HepG2 (cell line): ENCODE measurements around the gene GIPC1. TPM values are rescaled to one million over a fixed set of nuclear protein-coding genes. Genes with fewer than 3 reads are reported as not detected.

Experiments used
- HNRNPK ChIP-seq: fragments of 200-400 bp; formaldehyde crosslinking; IDR thresholded peaks from 2 replicates; pipeline ENCODE4 v1.6.1; 2018; ENCODE audit warnings: low read length, low read depth, moderate library complexity, mild to moderate bottlenecking; ENCODE audit not compliant: poor library complexity, severe bottlenecking
- MIXL1 ChIP-seq: IDR thresholded peaks from 2 replicates; pipeline ENCODE4 v1.6.1; 2016
- NCOR1 ChIP-seq: fragments of 200-600 bp; sonication (generic); IDR thresholded peaks from 2 replicates; pipeline ENCODE4 v1.7.0; 2017; ENCODE audit warnings: antibody characterized with exemption, low read length, borderline replicate concordance
- PHF5A ChIP-seq: IDR thresholded peaks from one replicate; pipeline ENCODE4 v1.6.1; 2018; ENCODE audit warnings: low read depth, missing genetic modification reagents; ENCODE audit not compliant: unreplicated experiment
- SRY ChIP-seq: sonication (generic); formaldehyde crosslinking; IDR thresholded peaks from 2 replicates; pipeline ENCODE4 v1.8.0; 2022; ENCODE audit warnings: mild to moderate bottlenecking, missing genetic modification reagents
- ZBTB7A ChIP-seq: sonication (generic); formaldehyde crosslinking; IDR thresholded peaks from 2 replicates; pipeline ENCODE4 v1.8.0; 2022; ENCODE audit warnings: mild to moderate bottlenecking, missing genetic modification reagents
- ZEB1 ChIP-seq: IDR thresholded peaks from 2 replicates; pipeline ENCODE4 v1.6.1; 2012; ENCODE audit warnings: mild to moderate bottlenecking, low read depth, inconsistent platforms; ENCODE audit not compliant: insufficient replicate concordance
- ZNF557 ChIP-seq: sonication (generic); formaldehyde crosslinking; IDR thresholded peaks from 2 replicates; pipeline ENCODE4 v1.4.0; 2020; ENCODE audit warnings: missing genetic modification reagents
- ZNF577 ChIP-seq: sonication (generic); formaldehyde crosslinking; IDR thresholded peaks from 2 replicates; pipeline ENCODE4 v1.4.0; 2020; ENCODE audit warnings: mild to moderate bottlenecking, low read depth, missing genetic modification reagents, borderline replicate concordance
- ZNF629 ChIP-seq: sonication (generic); formaldehyde crosslinking; conservative IDR thresholded peaks from 2 replicates; pipeline ENCODE4 v1.5.0; 2020; ENCODE audit warnings: missing genetic modification reagents
- ZNF674 ChIP-seq: sonication (generic); formaldehyde crosslinking; IDR thresholded peaks from 2 replicates; pipeline ENCODE4 v1.5.0; 2020; ENCODE audit warnings: low read depth, mild to moderate bottlenecking, missing genetic modification reagents
- ZNF703 ChIP-seq: sonication (generic); formaldehyde crosslinking; IDR thresholded peaks from 2 replicates; pipeline ENCODE4 v1.5.1; 2020; ENCODE audit warnings: missing genetic modification reagents, mild to moderate bottlenecking, moderate library complexity, borderline replicate concordance
- ZNF788 ChIP-seq: sonication (generic); formaldehyde crosslinking; IDR thresholded peaks from 2 replicates; pipeline ENCODE4 v1.5.0; 2020; ENCODE audit warnings: mild to moderate bottlenecking, missing genetic modification reagents, borderline replicate concordance
- ZNF879 ChIP-seq: sonication (generic); formaldehyde crosslinking; IDR thresholded peaks from 2 replicates; pipeline ENCODE4 v1.8.1; 2023; ENCODE audit warnings: missing genetic modification reagents
- polyA plus RNA-seq, 8 experiments: library from polyadenylated mRNA; depleted of rRNA in 3 of 8; stranded (reverse) in 7 of 8; unstranded in 1 of 8; fragments of >200 nt; fragmentation: Illumina TruSeq in 4 of 8; extraction: Trizol in 4 of 8; gene quantifications; 2 replicates each; pipeline versions ENCODE4 v1.2.1 to v1.2.3, GENCODE V29; 2011 to 2016; ENCODE audit warnings: low read depth in 4 of 8, missing spikeins in 1 of 8, mixed read lengths in 1 of 8; ENCODE audit not compliant: insufficient read depth in 1 of 8
- total RNA-seq, 5 experiments: library from RNA; depleted of rRNA; stranded (reverse); fragments of >200 nt; fragmentation: Illumina TruSeq; extraction: Trizol; gene quantifications; 2 replicates each; pipeline ENCODE4 v1.2.3, GENCODE V29; 2016; ENCODE audit warnings: low read depth in 1 of 5
- TF ChIP-seq, protein P1 (sequence below): sonication (generic); formaldehyde crosslinking; IDR thresholded peaks from 2 replicates; pipeline ENCODE4 v1.4.0; 2020; ENCODE audit warnings: missing genetic modification reagents
- TF ChIP-seq, protein P2 (sequence below): sonication (generic); formaldehyde crosslinking; IDR thresholded peaks from 2 replicates; pipeline ENCODE4 v1.5.1; 2020; ENCODE audit warnings: missing genetic modification reagents, mild to moderate bottlenecking, borderline replicate concordance
- TF ChIP-seq, protein P3 (sequence below), 2 experiments: fragments of 450-650 bp in 1 of 2; sonication (generic) in 1 of 2; formaldehyde crosslinking; IDR thresholded peaks; 2 replicates each; pipeline versions ENCODE4 v1.5.0 to v1.8.0; 2020 to 2022; ENCODE audit warnings: mild to moderate bottlenecking in 1 of 2, missing genetic modification reagents in 1 of 2
- TF ChIP-seq, protein P4 (sequence below): sonication (generic); formaldehyde crosslinking; IDR thresholded peaks from 2 replicates; pipeline ENCODE4 v1.4.0; 2020; ENCODE audit warnings: mild to moderate bottlenecking, missing genetic modification reagents
- TF ChIP-seq, protein P5 (sequence below): sonication (generic); formaldehyde crosslinking; IDR thresholded peaks from 2 replicates; pipeline ENCODE4 v1.4.0; 2020; ENCODE audit warnings: missing genetic modification reagents
- TF ChIP-seq, protein P6 (sequence below): sonication (generic); formaldehyde crosslinking; conservative IDR thresholded peaks from 2 replicates; pipeline ENCODE4 v1.4.0; 2020; ENCODE audit warnings: missing genetic modification reagents

GIPC1 gene
- total and polyA plus RNA-seq, 2 of the 13 experiments (the other 11 are each of a cell fraction or from before 2014, with no cell fraction given) = 27.1 to 48.1 TPM

DNA sequence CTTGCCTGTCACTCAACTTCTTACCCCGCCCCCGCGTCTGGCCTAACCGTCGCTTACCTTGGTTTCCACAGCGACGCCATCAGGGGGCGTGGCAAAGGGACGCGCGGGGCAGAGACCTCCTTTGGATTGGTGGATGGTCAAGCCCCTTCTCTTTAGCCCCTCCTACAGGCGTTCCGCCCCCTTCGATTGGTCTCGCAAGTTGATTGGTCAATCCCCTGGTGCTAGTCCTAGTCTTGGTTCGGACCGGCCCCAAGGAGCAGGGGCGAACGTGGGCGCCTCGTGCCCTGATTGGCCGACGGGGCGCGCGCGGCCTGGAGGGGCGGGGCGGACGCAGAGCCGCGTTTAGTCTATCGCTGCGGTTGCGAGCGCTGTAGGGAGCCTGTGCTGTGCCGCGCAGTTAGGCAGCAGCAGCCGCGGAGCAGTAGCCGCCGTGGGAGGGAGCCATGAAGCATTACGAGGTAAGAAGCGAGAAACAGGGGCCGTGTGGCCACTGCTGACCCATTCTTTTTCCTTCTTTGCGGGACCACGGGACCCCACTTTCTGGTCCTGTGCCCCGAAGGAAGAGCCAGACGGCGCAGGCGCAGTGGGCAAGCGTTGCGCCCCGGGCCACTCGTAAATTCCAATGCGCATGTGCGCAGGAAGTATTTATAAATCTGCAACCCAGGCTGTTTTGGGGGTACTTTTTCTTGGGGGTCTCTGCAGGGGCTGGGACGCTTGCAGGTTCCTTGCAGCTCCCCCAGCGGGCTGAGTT is 33.5 kb upstream of the GIPC1 start, which contains the start of gene TECR (continued):
- TF ChIP-seq, protein P1, sequence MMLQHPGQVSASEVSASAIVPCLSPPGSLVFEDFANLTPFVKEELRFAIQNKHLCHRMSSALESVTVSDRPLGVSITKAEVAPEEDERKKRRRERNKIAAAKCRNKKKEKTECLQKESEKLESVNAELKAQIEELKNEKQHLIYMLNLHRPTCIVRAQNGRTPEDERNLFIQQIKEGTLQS (CRISPR knock-in tag) = peak; percentile 46; the same call in 1 of the 2 replicates
- TF ChIP-seq NCOR1 (peak; percentile 17; the same call in 1 of the 2 replicates), MIXL1 (CRISPR knock-in tag) (peak; percentile 32; the same call in 1 of the 2 replicates), ZNF674 (CRISPR knock-in tag) (no peak), ZNF879 (CRISPR knock-in tag) (no peak), ZEB1 (no peak), ZNF788 (CRISPR knock-in tag) (no peak), SRY (CRISPR knock-in tag) (peak; percentile 39; the same call in 1 of the 2 replicates), ZNF629 (no peak), ZBTB7A (CRISPR knock-in tag) (peak; percentile 30; the same call in 1 of the 2 replicates), ZNF577 (CRISPR knock-in tag) (no peak), PHF5A (CRISPR knock-in tag) (no peak), HNRNPK (no peak), ZNF557 (CRISPR knock-in tag) (no peak), ZNF703 (CRISPR knock-in tag) (no peak)
- TF ChIP-seq, protein P2, sequence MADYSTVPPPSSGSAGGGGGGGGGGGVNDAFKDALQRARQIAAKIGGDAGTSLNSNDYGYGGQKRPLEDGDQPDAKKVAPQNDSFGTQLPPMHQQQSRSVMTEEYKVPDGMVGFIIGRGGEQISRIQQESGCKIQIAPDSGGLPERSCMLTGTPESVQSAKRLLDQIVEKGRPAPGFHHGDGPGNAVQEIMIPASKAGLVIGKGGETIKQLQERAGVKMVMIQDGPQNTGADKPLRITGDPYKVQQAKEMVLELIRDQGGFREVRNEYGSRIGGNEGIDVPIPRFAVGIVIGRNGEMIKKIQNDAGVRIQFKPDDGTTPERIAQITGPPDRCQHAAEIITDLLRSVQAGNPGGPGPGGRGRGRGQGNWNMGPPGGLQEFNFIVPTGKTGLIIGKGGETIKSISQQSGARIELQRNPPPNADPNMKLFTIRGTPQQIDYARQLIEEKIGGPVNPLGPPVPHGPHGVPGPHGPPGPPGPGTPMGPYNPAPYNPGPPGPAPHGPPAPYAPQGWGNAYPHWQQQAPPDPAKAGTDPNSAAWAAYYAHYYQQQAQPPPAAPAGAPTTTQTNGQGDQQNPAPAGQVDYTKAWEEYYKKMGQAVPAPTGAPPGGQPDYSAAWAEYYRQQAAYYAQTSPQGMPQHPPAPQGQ (CRISPR knock-in tag) = 0 out of 2 replicates have a peak, but pooled peaks have one; percentile 27
- TF ChIP-seq, protein P3, sequence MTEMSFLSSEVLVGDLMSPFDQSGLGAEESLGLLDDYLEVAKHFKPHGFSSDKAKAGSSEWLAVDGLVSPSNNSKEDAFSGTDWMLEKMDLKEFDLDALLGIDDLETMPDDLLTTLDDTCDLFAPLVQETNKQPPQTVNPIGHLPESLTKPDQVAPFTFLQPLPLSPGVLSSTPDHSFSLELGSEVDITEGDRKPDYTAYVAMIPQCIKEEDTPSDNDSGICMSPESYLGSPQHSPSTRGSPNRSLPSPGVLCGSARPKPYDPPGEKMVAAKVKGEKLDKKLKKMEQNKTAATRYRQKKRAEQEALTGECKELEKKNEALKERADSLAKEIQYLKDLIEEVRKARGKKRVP (CRISPR knock-in tag; IDR thresholded peaks at IDR 0.05) = 0 out of 4 replicates have a peak, but pooled peaks of 1 of the 2 experiments have one; percentile 12
- TF ChIP-seq, protein P4, sequence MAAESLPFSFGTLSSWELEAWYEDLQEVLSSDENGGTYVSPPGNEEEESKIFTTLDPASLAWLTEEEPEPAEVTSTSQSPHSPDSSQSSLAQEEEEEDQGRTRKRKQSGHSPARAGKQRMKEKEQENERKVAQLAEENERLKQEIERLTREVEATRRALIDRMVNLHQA = no peak
- TF ChIP-seq, protein P5, sequence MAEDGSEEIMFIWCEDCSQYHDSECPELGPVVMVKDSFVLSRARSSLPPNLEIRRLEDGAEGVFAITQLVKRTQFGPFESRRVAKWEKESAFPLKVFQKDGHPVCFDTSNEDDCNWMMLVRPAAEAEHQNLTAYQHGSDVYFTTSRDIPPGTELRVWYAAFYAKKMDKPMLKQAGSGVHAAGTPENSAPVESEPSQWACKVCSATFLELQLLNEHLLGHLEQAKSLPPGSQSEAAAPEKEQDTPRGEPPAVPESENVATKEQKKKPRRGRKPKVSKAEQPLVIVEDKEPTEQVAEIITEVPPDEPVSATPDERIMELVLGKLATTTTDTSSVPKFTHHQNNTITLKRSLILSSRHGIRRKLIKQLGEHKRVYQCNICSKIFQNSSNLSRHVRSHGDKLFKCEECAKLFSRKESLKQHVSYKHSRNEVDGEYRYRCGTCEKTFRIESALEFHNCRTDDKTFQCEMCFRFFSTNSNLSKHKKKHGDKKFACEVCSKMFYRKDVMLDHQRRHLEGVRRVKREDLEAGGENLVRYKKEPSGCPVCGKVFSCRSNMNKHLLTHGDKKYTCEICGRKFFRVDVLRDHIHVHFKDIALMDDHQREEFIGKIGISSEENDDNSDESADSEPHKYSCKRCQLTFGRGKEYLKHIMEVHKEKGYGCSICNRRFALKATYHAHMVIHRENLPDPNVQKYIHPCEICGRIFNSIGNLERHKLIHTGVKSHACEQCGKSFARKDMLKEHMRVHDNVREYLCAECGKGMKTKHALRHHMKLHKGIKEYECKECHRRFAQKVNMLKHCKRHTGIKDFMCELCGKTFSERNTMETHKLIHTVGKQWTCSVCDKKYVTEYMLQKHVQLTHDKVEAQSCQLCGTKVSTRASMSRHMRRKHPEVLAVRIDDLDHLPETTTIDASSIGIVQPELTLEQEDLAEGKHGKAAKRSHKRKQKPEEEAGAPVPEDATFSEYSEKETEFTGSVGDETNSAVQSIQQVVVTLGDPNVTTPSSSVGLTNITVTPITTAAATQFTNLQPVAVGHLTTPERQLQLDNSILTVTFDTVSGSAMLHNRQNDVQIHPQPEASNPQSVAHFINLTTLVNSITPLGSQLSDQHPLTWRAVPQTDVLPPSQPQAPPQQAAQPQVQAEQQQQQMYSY (CRISPR knock-in tag) = no peak
- TF ChIP-seq, protein P6, sequence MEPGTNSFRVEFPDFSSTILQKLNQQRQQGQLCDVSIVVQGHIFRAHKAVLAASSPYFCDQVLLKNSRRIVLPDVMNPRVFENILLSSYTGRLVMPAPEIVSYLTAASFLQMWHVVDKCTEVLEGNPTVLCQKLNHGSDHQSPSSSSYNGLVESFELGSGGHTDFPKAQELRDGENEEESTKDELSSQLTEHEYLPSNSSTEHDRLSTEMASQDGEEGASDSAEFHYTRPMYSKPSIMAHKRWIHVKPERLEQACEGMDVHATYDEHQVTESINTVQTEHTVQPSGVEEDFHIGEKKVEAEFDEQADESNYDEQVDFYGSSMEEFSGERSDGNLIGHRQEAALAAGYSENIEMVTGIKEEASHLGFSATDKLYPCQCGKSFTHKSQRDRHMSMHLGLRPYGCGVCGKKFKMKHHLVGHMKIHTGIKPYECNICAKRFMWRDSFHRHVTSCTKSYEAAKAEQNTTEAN (CRISPR knock-in tag) = no peak
